ENCODE results near the gene DRAXIN.

DNA sequence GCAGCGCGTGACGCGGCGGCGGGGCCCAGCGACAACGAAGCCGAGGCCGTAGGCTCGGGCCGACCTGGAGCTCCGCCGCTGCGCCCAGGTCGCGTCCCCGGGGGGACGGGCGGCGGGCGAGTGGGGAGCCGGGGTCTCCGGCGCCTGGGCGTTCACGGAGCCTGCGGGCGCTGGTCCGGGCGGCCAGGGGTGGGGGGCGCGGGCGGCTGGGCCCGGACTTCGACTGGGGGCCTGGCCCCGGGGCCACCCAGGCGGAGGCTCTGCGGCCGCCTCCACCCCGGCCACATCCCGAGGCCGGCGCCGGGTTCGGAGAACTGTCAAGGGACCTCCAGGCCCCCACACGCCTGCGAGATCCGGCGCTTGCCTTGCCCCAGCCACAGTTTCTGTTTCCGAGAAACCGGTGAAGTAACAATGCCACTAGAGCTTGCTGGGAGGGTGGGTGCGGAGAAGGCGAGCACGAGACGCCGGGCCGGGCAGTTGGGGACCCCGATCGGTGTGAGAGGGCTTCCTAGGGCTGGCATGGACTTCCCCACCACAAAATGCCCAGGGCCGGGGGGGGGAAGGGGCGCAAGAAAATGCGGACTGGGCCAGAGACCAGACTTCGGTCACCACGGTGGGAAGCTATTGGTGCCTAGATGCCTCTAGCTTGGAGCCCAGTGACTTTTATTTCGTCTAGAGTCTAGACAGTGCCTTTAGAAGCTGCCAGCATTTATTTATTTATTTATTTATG, 27.0 kb upstream of the DRAXIN start:
- TF ChIP-seq, protein P1, sequence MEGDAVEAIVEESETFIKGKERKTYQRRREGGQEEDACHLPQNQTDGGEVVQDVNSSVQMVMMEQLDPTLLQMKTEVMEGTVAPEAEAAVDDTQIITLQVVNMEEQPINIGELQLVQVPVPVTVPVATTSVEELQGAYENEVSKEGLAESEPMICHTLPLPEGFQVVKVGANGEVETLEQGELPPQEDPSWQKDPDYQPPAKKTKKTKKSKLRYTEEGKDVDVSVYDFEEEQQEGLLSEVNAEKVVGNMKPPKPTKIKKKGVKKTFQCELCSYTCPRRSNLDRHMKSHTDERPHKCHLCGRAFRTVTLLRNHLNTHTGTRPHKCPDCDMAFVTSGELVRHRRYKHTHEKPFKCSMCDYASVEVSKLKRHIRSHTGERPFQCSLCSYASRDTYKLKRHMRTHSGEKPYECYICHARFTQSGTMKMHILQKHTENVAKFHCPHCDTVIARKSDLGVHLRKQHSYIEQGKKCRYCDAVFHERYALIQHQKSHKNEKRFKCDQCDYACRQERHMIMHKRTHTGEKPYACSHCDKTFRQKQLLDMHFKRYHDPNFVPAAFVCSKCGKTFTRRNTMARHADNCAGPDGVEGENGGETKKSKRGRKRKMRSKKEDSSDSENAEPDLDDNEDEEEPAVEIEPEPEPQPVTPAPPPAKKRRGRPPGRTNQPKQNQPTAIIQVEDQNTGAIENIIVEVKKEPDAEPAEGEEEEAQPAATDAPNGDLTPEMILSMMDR (IDR thresholded peaks at IDR 0.05 in 4 of 5, conservative IDR thresholded peaks at IDR 0.05 in 1 of 5): peak in 1 of 5 experiments; percentile 46
- TF ChIP-seq POLR2A (IDR thresholded peaks at IDR 0.05): no peak
